ENCODE results near the gene KLHL14.

GRCh38 chr18:32771871-32772580, 797 bp downstream of the KLHL14 start:
- TF ChIP-seq, protein P1, sequence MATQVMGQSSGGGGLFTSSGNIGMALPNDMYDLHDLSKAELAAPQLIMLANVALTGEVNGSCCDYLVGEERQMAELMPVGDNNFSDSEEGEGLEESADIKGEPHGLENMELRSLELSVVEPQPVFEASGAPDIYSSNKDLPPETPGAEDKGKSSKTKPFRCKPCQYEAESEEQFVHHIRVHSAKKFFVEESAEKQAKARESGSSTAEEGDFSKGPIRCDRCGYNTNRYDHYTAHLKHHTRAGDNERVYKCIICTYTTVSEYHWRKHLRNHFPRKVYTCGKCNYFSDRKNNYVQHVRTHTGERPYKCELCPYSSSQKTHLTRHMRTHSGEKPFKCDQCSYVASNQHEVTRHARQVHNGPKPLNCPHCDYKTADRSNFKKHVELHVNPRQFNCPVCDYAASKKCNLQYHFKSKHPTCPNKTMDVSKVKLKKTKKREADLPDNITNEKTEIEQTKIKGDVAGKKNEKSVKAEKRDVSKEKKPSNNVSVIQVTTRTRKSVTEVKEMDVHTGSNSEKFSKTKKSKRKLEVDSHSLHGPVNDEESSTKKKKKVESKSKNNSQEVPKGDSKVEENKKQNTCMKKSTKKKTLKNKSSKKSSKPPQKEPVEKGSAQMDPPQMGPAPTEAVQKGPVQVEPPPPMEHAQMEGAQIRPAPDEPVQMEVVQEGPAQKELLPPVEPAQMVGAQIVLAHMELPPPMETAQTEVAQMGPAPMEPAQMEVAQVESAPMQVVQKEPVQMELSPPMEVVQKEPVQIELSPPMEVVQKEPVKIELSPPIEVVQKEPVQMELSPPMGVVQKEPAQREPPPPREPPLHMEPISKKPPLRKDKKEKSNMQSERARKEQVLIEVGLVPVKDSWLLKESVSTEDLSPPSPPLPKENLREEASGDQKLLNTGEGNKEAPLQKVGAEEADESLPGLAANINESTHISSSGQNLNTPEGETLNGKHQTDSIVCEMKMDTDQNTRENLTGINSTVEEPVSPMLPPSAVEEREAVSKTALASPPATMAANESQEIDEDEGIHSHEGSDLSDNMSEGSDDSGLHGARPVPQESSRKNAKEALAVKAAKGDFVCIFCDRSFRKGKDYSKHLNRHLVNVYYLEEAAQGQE (IDR thresholded peaks at IDR 0.05; ENCODE audit: insufficient read depth in 1 of 2, low read depth in 2 of 2, low read length in 2 of 2), result no peak
- TF ChIP-seq POLR2AphosphoS5 (IDR thresholded peaks at IDR 0.05; ENCODE audit: low read depth, low read length), result no peak
- TF ChIP-seq SIN3A (IDR thresholded peaks at IDR 0.05; ENCODE audit: borderline replicate concordance, insufficient read depth, low read length), result no peak
- no peak for TF ChIP-seq TAF1 (IDR thresholded peaks at IDR 0.05; ENCODE audit: borderline replicate concordance, insufficient read depth, low read length)
- no peak for TF ChIP-seq FOXP2 (optimal IDR thresholded peaks at IDR 0.05; ENCODE audit: borderline replicate concordance, extremely low read depth, extremely low read length, insufficient read depth)

All from PFSK-1 (cell line).